HepG2 (cell line): ENCODE results near the gene WDR7. TPM values are rescaled to one million over a fixed set of nuclear protein-coding genes. Genes with fewer than 3 reads are reported as not detected.

Experiments used
- ATAC-seq: fragments of 200-7000 bp; cut with Tn5 transposase; 3 replicates; pipeline ENCODE4 v1.9.1; 2020; ENCODE audit warnings: mild to moderate bottlenecking, moderate library complexity
- BruUV-seq: library from RNA; stranded (reverse); fragments of 400-500 nt; replicated peaks from 2 replicates; lab custom pipeline; 2021; lab: Mats Ljungman, UMichigan
- CTCF ChIA-PET: fragments of 300-600 bp; formaldehyde crosslinking; extraction: SDS; loops from one replicate; lab custom pipeline; 2021; ENCODE audit warnings: low total read pairs, inconsistent platforms, low intra/inter-chr PET ratio; lab: Yijun Ruan, JAX
- POLR2A ChIA-PET: fragments of 350-600 bp; sonication (Branson Sonifier 250); formaldehyde crosslinking; loops from one replicate; lab custom pipeline; 2020; ENCODE audit warnings: antibody characterized with exemption, inconsistent platforms; lab: Yijun Ruan, JAX
- DNase-seq: peaks from one replicate; pipeline ENCODE4 v3.0.0-alpha.2; 2015; ENCODE audit warnings: low spot score
- FAIRE-seq: peaks from 3 replicates; lab custom pipeline; 2011; peaks lifted over from hg19 to GRCh38; lab: Jason Lieb, UNC
- H2AFZ ChIP-seq: one replicate; pipeline ENCODE4 v1.6.1; 2011; ENCODE audit warnings: low read length, inconsistent platforms
- H3K27ac ChIP-seq: fragments of 300-600 bp; 3 replicates; pipeline ENCODE4 v1.8.0; 2011; ENCODE audit warnings: mixed run types, mild to moderate bottlenecking, mixed read lengths, low read length, inconsistent platforms; ENCODE audit not compliant: insufficient read depth; ENCODE audit errors: extremely low read length
- H3K27me3 ChIP-seq, 2 experiments: fragments of 200-600 bp in 1 of 2; 2 replicates in 1 of 2; 3 replicates in 1 of 2; pipeline versions ENCODE4 v1.6.0 to v1.8.0; 2011; ENCODE audit warnings: low read length in 2 of 2, mild to moderate bottlenecking in 2 of 2, moderate library complexity in 2 of 2, inconsistent platforms in 1 of 2; ENCODE audit not compliant: insufficient read depth in 2 of 2, control insufficient read depth in 1 of 2
- H3K36me3 ChIP-seq, 2 experiments: fragments of 200-600 bp in 1 of 2; replicated peaks in 1 of 2; 2 replicates in 1 of 2; 3 replicates in 1 of 2; pipeline versions ENCODE4 v1.5.1 to v1.8.0; 2011; ENCODE audit warnings: low read length in 2 of 2, inconsistent platforms in 1 of 2; ENCODE audit not compliant: insufficient read depth in 2 of 2, control insufficient read depth in 1 of 2
- H3K4me1 ChIP-seq: 2 replicates; pipeline ENCODE4 v1.5.1; 2012; ENCODE audit warnings: low read length, inconsistent platforms; ENCODE audit not compliant: insufficient read depth
- H3K4me2 ChIP-seq: 2 replicates; pipeline ENCODE4 v1.6.0; 2011; ENCODE audit warnings: low read depth, low read length, inconsistent platforms
- H3K4me3 ChIP-seq, 3 experiments: fragments of 200-600 bp in 1 of 3; sonication (generic), shearing (Covaris generic) in 1 of 3; replicated peaks in 1 of 3; 2 replicates each; pipeline ENCODE4 v1.5.1; 2011 to 2016; ENCODE audit warnings: low read length in 3 of 3, inconsistent platforms in 2 of 3, low read depth in 2 of 3, mild to moderate bottlenecking in 2 of 3, control low read depth in 1 of 3, mixed read lengths in 1 of 3; ENCODE audit not compliant: insufficient read depth in 1 of 3
- H3K79me2 ChIP-seq: one replicate; pipeline ENCODE4 v1.6.1; 2011; ENCODE audit warnings: low read length, inconsistent platforms; ENCODE audit not compliant: insufficient read depth
- H3K9ac ChIP-seq: 2 replicates; pipeline ENCODE4 v1.6.0; 2011; ENCODE audit warnings: mild to moderate bottlenecking, low read depth, low read length, inconsistent platforms; ENCODE audit not compliant: insufficient read depth
- H3K9me3 ChIP-seq: 2 replicates; pipeline ENCODE4 v1.5.1; 2012; ENCODE audit warnings: mild to moderate bottlenecking, low read length
- H4K20me1 ChIP-seq: 2 replicates; pipeline ENCODE4 v1.6.0; 2011; ENCODE audit warnings: inconsistent platforms, mild to moderate bottlenecking, low read length, moderate library complexity; ENCODE audit not compliant: insufficient read depth
- ADNP ChIP-seq: sonication (generic); formaldehyde crosslinking; IDR thresholded peaks from 2 replicates; pipeline ENCODE4 v1.4.0; 2020; ENCODE audit warnings: missing genetic modification reagents
- ARID2 ChIP-seq: sonication (generic); formaldehyde crosslinking; IDR thresholded peaks from 2 replicates; pipeline ENCODE4 v1.8.1; 2022; ENCODE audit warnings: mild to moderate bottlenecking, missing genetic modification reagents, borderline replicate concordance
- CREBL2 ChIP-seq: sonication (generic); formaldehyde crosslinking; IDR thresholded peaks from 2 replicates; pipeline ENCODE4 v1.8.1; 2023; ENCODE audit warnings: missing genetic modification reagents, mild to moderate bottlenecking, borderline replicate concordance
- CREM ChIP-seq, 2 experiments: sonication (generic) in 1 of 2; formaldehyde crosslinking in 1 of 2; IDR thresholded peaks; 2 replicates each; pipeline versions ENCODE4 v1.4.0 to v1.6.1; 2016 to 2020; ENCODE audit warnings: antibody characterized with exemption in 1 of 2, mild to moderate bottlenecking in 1 of 2, missing genetic modification reagents in 1 of 2
- ETV5 ChIP-seq: IDR thresholded peaks from 2 replicates; pipeline ENCODE4 v1.6.1; 2018; ENCODE audit warnings: missing biosample characterization, missing genetic modification reagents, inconsistent platforms, borderline replicate concordance
- RAD21 ChIP-seq: fragments of 450-650 bp; formaldehyde crosslinking; IDR thresholded peaks from 2 replicates; pipeline ENCODE4 v1.5.0; 2020; ENCODE audit warnings: mild to moderate bottlenecking
- RCOR2 ChIP-seq: IDR thresholded peaks from 2 replicates; pipeline ENCODE4 v1.6.1; 2016; ENCODE audit warnings: missing biosample characterization, missing genetic modification reagents
- REPIN1 ChIP-seq: sonication (generic); formaldehyde crosslinking; IDR thresholded peaks from 2 replicates; pipeline ENCODE4 v1.8.0; 2022; ENCODE audit warnings: missing genetic modification reagents, low read depth, mild to moderate bottlenecking, borderline replicate concordance
- RFXANK ChIP-seq: IDR thresholded peaks from 2 replicates; pipeline ENCODE4 v1.6.1; 2016
- SP1 ChIP-seq, 2 experiments: fragments of 450-650 bp in 1 of 2; sonication (generic) in 1 of 2; formaldehyde crosslinking in 1 of 2; IDR thresholded peaks; 2 replicates each; pipeline versions ENCODE4 v1.4.0 to v1.6.1; 2016 to 2020; ENCODE audit warnings: missing genetic modification reagents in 1 of 2
- TARDBP ChIP-seq: sonication (generic); formaldehyde crosslinking; IDR thresholded peaks from 2 replicates; pipeline ENCODE4 v1.8.0; 2022; ENCODE audit warnings: mild to moderate bottlenecking, missing genetic modification reagents
- ZNF329 ChIP-seq: sonication (generic); formaldehyde crosslinking; IDR thresholded peaks from 2 replicates; pipeline ENCODE4 v1.9.0; 2021; ENCODE audit warnings: low read depth, mild to moderate bottlenecking, missing genetic modification reagents
- ZNF430 ChIP-seq: sonication (generic); formaldehyde crosslinking; IDR thresholded peaks from 2 replicates; pipeline ENCODE4 v1.9.0; 2021; ENCODE audit warnings: mild to moderate bottlenecking, missing genetic modification reagents
- WGBS: methylation state at CpG from one replicate; pipeline ENCODE4 v1.1.6; 2017; ENCODE audit warnings: low lambda C conversion rate; 5-methylcytosine and 5-hydroxymethylcytosine counted together
- in situ Hi-C: cut with HindIII; loops from 2 replicates; pipeline ENCODE4 v1.10.0; 2017; ENCODE audit warnings: low pct_unique_long_range_greater_than_20kb; ENCODE audit not compliant: extremely low pct_ligation_motif_present
- intact Hi-C: fragments of 100-400 bp; cut with micrococcal nuclease; formaldehyde crosslinking; loops from one replicate; pipeline ENCODE4 v1.10.0; 2022; ENCODE audit not compliant: unreplicated experiment
- polyA plus RNA-seq, 8 experiments: library from polyadenylated mRNA; depleted of rRNA in 3 of 8; stranded (reverse) in 7 of 8; unstranded in 1 of 8; fragments of >200 nt; fragmentation: Illumina TruSeq in 4 of 8; extraction: Trizol in 4 of 8; gene quantifications; 2 replicates each; pipeline versions ENCODE4 v1.2.1 to v1.2.3, GENCODE V29; 2011 to 2016; ENCODE audit warnings: low read depth in 4 of 8, missing spikeins in 1 of 8, mixed read lengths in 1 of 8; ENCODE audit not compliant: insufficient read depth in 1 of 8
- total RNA-seq, 5 experiments: library from RNA; depleted of rRNA; stranded (reverse); fragments of >200 nt; fragmentation: Illumina TruSeq; extraction: Trizol; gene quantifications; 2 replicates each; pipeline ENCODE4 v1.2.3, GENCODE V29; 2016; ENCODE audit warnings: low read depth in 1 of 5
- TF ChIP-seq, protein P1 (sequence below): sonication (generic); formaldehyde crosslinking; IDR thresholded peaks from 2 replicates; pipeline ENCODE4 v1.5.0; 2020; ENCODE audit warnings: missing genetic modification reagents, mild to moderate bottlenecking, borderline replicate concordance
- TF ChIP-seq, protein P2 (sequence below): sonication (generic); formaldehyde crosslinking; IDR thresholded peaks from 2 replicates; pipeline ENCODE4 v1.4.0; 2020; ENCODE audit warnings: missing genetic modification reagents
- TF ChIP-seq, protein P3 (sequence below): sonication (generic); formaldehyde crosslinking; IDR thresholded peaks from 2 replicates; pipeline ENCODE4 v1.8.1; 2023; ENCODE audit warnings: missing genetic modification reagents, inconsistent platforms, borderline replicate concordance

Gene WDR7
- total and polyA plus RNA-seq, 2 of the 13 experiments (the other 11 are each of a cell fraction or from before 2014, with no cell fraction given) = 2.0 to 7.8 TPM

- peaks cover 46% of the 10 kb centered on the region for H3K4me1 ChIP-seq
- in situ Hi-C loops (no loop called here), intact Hi-C loops (no loop called here)
- H3K4me3 ChIP-seq = no peak overlapping the region
- H3K9ac ChIP-seq = no peak overlapping the region
- BruUV-seq = no TSS peak
- peaks cover 3 to 11% of the 10 kb centered on the region in 2 experiments; a peak in 3 of 5 replicates for H3K36me3 ChIP-seq
- FAIRE-seq (no peak), ATAC-seq (no peak; the same call in 1 of the 3 replicates), DNase-seq (no peak)
- no peak overlapping the region for H2AFZ ChIP-seq
- TF ChIP-seq SP1 (IDR thresholded peaks at IDR 0.05) (no peak), SP1 (CRISPR knock-in tag; IDR thresholded peaks at IDR 0.05) (no peak), ETV5 (CRISPR knock-in tag) (no peak), RFXANK (CRISPR knock-in tag) (no peak), ARID2 (CRISPR knock-in tag) (no peak), REPIN1 (no peak), CREM (IDR thresholded peaks at IDR 0.05) (no peak), CREM (CRISPR knock-in tag; IDR thresholded peaks at IDR 0.05) (no peak), ZNF329 (no peak), ADNP (no peak), TARDBP (CRISPR knock-in tag) (no peak), CREBL2 (CRISPR knock-in tag) (no peak), ZNF430 (CRISPR knock-in tag) (no peak), RCOR2 (CRISPR knock-in tag) (no peak), RAD21 (CRISPR knock-in tag) (no peak)
- TF ChIP-seq, protein P1, sequence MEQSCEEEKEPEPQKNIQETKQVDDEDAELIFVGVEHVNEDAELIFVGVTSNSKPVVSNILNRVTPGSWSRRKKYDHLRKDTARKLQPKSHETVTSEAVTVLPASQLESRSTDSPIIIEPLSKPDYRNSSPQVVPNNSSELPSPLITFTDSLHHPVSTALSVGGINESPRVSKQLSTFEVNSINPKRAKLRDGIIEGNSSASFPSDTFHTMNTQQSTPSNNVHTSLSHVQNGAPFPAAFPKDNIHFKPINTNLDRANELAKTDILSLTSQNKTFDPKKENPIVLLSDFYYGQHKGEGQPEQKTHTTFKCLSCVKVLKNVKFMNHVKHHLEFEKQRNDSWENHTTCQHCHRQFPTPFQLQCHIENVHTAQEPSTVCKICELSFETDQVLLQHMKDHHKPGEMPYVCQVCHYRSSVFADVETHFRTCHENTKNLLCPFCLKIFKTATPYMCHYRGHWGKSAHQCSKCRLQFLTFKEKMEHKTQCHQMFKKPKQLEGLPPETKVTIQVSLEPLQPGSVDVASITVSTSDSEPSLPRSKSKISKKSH = no peak
- TF ChIP-seq, protein P2, sequence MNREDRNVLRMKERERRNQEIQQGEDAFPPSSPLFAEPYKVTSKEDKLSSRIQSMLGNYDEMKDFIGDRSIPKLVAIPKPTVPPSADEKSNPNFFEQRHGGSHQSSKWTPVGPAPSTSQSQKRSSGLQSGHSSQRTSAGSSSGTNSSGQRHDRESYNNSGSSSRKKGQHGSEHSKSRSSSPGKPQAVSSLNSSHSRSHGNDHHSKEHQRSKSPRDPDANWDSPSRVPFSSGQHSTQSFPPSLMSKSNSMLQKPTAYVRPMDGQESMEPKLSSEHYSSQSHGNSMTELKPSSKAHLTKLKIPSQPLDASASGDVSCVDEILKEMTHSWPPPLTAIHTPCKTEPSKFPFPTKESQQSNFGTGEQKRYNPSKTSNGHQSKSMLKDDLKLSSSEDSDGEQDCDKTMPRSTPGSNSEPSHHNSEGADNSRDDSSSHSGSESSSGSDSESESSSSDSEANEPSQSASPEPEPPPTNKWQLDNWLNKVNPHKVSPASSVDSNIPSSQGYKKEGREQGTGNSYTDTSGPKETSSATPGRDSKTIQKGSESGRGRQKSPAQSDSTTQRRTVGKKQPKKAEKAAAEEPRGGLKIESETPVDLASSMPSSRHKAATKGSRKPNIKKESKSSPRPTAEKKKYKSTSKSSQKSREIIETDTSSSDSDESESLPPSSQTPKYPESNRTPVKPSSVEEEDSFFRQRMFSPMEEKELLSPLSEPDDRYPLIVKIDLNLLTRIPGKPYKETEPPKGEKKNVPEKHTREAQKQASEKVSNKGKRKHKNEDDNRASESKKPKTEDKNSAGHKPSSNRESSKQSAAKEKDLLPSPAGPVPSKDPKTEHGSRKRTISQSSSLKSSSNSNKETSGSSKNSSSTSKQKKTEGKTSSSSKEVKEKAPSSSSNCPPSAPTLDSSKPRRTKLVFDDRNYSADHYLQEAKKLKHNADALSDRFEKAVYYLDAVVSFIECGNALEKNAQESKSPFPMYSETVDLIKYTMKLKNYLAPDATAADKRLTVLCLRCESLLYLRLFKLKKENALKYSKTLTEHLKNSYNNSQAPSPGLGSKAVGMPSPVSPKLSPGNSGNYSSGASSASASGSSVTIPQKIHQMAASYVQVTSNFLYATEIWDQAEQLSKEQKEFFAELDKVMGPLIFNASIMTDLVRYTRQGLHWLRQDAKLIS (CRISPR knock-in tag) = no peak
- TF ChIP-seq, protein P3, sequence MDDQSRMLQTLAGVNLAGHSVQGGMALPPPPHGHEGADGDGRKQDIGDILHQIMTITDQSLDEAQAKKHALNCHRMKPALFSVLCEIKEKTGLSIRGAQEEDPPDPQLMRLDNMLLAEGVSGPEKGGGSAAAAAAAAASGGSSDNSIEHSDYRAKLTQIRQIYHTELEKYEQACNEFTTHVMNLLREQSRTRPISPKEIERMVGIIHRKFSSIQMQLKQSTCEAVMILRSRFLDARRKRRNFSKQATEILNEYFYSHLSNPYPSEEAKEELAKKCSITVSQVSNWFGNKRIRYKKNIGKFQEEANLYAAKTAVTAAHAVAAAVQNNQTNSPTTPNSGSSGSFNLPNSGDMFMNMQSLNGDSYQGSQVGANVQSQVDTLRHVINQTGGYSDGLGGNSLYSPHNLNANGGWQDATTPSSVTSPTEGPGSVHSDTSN (CRISPR knock-in tag) = no peak
- H4K20me1 ChIP-seq = peaks cover 34% of the 10 kb centered on the region
- no peak overlapping the region for H3K4me2 ChIP-seq
- no peaks in the 10 kb centered on the region for H3K9me3 ChIP-seq
- WGBS = 85% methylated on average over 7 of the region's 7 CpGs
- no peak overlapping the region for H3K27ac ChIP-seq
- H3K27me3 ChIP-seq = no peaks in the 10 kb centered on the region
- POLR2A ChIA-PET = no interaction called here
- CTCF ChIA-PET = no interaction called here
- H3K79me2 ChIP-seq = peaks cover 98% of the 10 kb centered on the region
Observed at GRCh38 chr18:56632070-56633022, 18.8 kb upstream of the WDR7 start.
